Endothelial cell of umbilical vein (primary cell): Measurements from ENCODE around the gene ZNF385C.

ENCODE experiments used
- CTCF ChIP-seq, 2 donors: IDR thresholded peaks; 1 replicate in 1 of 2; 2 replicates in 1 of 2; pipeline ENCODE4 v1.5.1; 2011; ENCODE audit warnings: low read length in 2 of 2, mild to moderate bottlenecking in 2 of 2, moderate library complexity in 2 of 2, control low read depth in 1 of 2, inconsistent platforms in 1 of 2, low read depth in 1 of 2; ENCODE audit not compliant: insufficient read depth in 1 of 2; ENCODE audit errors: extremely low read depth in 1 of 2
- EZH2 ChIP-seq: IDR thresholded peaks from 2 replicates; pipeline ENCODE4 v1.6.1; 2012; ENCODE audit warnings: borderline replicate concordance, low read depth, mild to moderate bottlenecking, moderate library complexity, low read length, inconsistent platforms; ENCODE audit not compliant: severe bottlenecking
- FOS ChIP-seq: IDR thresholded peaks from 2 replicates; pipeline ENCODE4 v1.6.1; 2011; ENCODE audit warnings: mild to moderate bottlenecking, low read length, moderate library complexity, borderline replicate concordance; ENCODE audit not compliant: insufficient read depth
- GATA2 ChIP-seq: IDR thresholded peaks from 2 replicates; pipeline ENCODE4 v1.7.0; 2011; ENCODE audit warnings: low read depth, mild to moderate bottlenecking, moderate library complexity, mixed read lengths, low read length; ENCODE audit not compliant: insufficient read length, insufficient read depth
- JUN ChIP-seq: IDR thresholded peaks from 2 replicates; pipeline ENCODE4 v1.6.1; 2011; ENCODE audit warnings: borderline replicate concordance, low read depth; ENCODE audit not compliant: insufficient read length, insufficient read depth
- MAX ChIP-seq: IDR thresholded peaks from 2 replicates; pipeline ENCODE4 v1.6.1; 2011; ENCODE audit not compliant: insufficient read depth, insufficient read length
- MYC ChIP-seq: IDR thresholded peaks from one replicate; pipeline ENCODE4 v1.6.1; 2011; ENCODE audit warnings: mild to moderate bottlenecking, low read depth, low read length
- POLR2A ChIP-seq: IDR thresholded peaks from 2 replicates; pipeline ENCODE4 v1.6.1; 2012; ENCODE audit warnings: low read depth, mild to moderate bottlenecking, control low read depth, low read length
- POLR2AphosphoS5 ChIP-seq: IDR thresholded peaks from 2 replicates; pipeline ENCODE4 v1.6.1; 2012; ENCODE audit warnings: low read depth, mild to moderate bottlenecking, control low read depth, low read length, moderate library complexity; ENCODE audit not compliant: insufficient read depth

- no peak for TF ChIP-seq CTCF (IDR thresholded peaks at IDR 0.05; ENCODE audit: extremely low read depth in 1 of 2, insufficient read depth in 1 of 2, low read depth in 1 of 2, low read length in 2 of 2)
- peak; percentile 84 for TF ChIP-seq POLR2A
- TF ChIP-seq MAX: peak; percentile 59
- TF ChIP-seq POLR2AphosphoS5: peak; percentile 96
- peak; percentile 93 for TF ChIP-seq MYC
- no peak for TF ChIP-seq EZH2
- TF ChIP-seq FOS: no peak
- TF ChIP-seq JUN: no peak
- TF ChIP-seq GATA2: no peak
These were observed 22.8 kb upstream of the ZNF385C start, which contains the start of gene KAT2A for GRCh38 chr17:42120770-42121769.
